ENCODE measurements around the gene NRXN3.

Gene NRXN3

GRCh38 chr14:79543348-79543747 is 1373.2 kb downstream of the NRXN3 start:
- in situ Hi-C loops (cut with MboI; ENCODE audit: low sequenced_read_pairs) = loop anchor here (25.0 kb wide), 1 partner anchor 581 kb away; no protein-coding TSS in a partner anchor

- in situ Hi-C loops (cut with MboI; ENCODE audit: low sequenced_read_pairs) = loop anchor here (25.0 kb wide), 1 partner anchor 582 kb away; no protein-coding TSS in a partner anchor
Observed at GRCh38 chr14:79543967-79544697, 1374.0 kb downstream of the NRXN3 start.

- in situ Hi-C loops (cut with MboI; ENCODE audit: low sequenced_read_pairs) = loop anchor here (25.0 kb wide), 1 partner anchor 582 kb away; no protein-coding TSS in a partner anchor
Observed at GRCh38 chr14:79544698-79545070, 1374.5 kb downstream of the NRXN3 start.

- in situ Hi-C loops (cut with MboI; ENCODE audit: low sequenced_read_pairs) = loop anchor here (25.0 kb wide), 1 partner anchor 587 kb away; no protein-coding TSS in a partner anchor
Observed at GRCh38 chr14:79548836-79549235, 1378.7 kb downstream of the NRXN3 start.

- in situ Hi-C loops (cut with MboI; ENCODE audit: low sequenced_read_pairs) = loop anchor here (25.0 kb wide), 1 partner anchor 587 kb away; no protein-coding TSS in a partner anchor
Observed at GRCh38 chr14:79549515-79549914, 1379.3 kb downstream of the NRXN3 start.

- in situ Hi-C loops (cut with MboI; ENCODE audit: low sequenced_read_pairs) = no loop called here
Observed at GRCh38 chr14:79551523-79551922, 1381.3 kb downstream of the NRXN3 start.

- in situ Hi-C loops (cut with MboI; ENCODE audit: low sequenced_read_pairs) = no loop called here
Observed at GRCh38 chr14:79552778-79553177, 1382.6 kb downstream of the NRXN3 start.

GRCh38 chr14:79554816-79555215 is 1384.6 kb downstream of the NRXN3 start:
- in situ Hi-C loops (cut with MboI; ENCODE audit: low sequenced_read_pairs) = no loop called here

- in situ Hi-C loops (cut with MboI; ENCODE audit: low sequenced_read_pairs) = no loop called here
Observed at GRCh38 chr14:79555429-79555828, 1385.3 kb downstream of the NRXN3 start.

GRCh38 chr14:79557309-79557708 is 1387.1 kb downstream of the NRXN3 start:
- in situ Hi-C loops (cut with MboI; ENCODE audit: low sequenced_read_pairs) = no loop called here

- in situ Hi-C loops (cut with MboI; ENCODE audit: low sequenced_read_pairs) = no loop called here
Observed at GRCh38 chr14:79562185-79562584, 1392.0 kb downstream of the NRXN3 start.

GRCh38 chr14:79564371-79564770 is 1394.2 kb downstream of the NRXN3 start:
- in situ Hi-C loops (cut with MboI; ENCODE audit: low sequenced_read_pairs) = no loop called here

- in situ Hi-C loops (cut with MboI; ENCODE audit: low sequenced_read_pairs) = no loop called here
Observed at GRCh38 chr14:79567306-79567705, 1397.1 kb downstream of the NRXN3 start.

- in situ Hi-C loops (cut with MboI; ENCODE audit: low sequenced_read_pairs) = no loop called here
Observed at GRCh38 chr14:79568594-79568993, 1398.4 kb downstream of the NRXN3 start.

GRCh38 chr14:79569072-79569471 is 1398.9 kb downstream of the NRXN3 start:
- in situ Hi-C loops (cut with MboI; ENCODE audit: low sequenced_read_pairs) = no loop called here

- in situ Hi-C loops (cut with MboI; ENCODE audit: low sequenced_read_pairs) = no loop called here
Observed at GRCh38 chr14:79570648-79571047, 1400.5 kb downstream of the NRXN3 start.

- in situ Hi-C loops (cut with MboI; ENCODE audit: low sequenced_read_pairs) = no loop called here
Observed at GRCh38 chr14:79571366-79571765, 1401.2 kb downstream of the NRXN3 start.

GRCh38 chr14:79573486-79573885 is 1403.3 kb downstream of the NRXN3 start:
- in situ Hi-C loops (cut with MboI; ENCODE audit: low sequenced_read_pairs) = no loop called here

GRCh38 chr14:79575032-79575431 is 1404.9 kb downstream of the NRXN3 start:
- in situ Hi-C loops (cut with MboI; ENCODE audit: low sequenced_read_pairs) = no loop called here

GRCh38 chr14:79576424-79576823 is 1406.3 kb downstream of the NRXN3 start:
- in situ Hi-C loops (cut with MboI; ENCODE audit: low sequenced_read_pairs) = no loop called here

- in situ Hi-C loops (cut with MboI; ENCODE audit: low sequenced_read_pairs) = no loop called here
Observed at GRCh38 chr14:79578470-79578869, 1408.3 kb downstream of the NRXN3 start.

- in situ Hi-C loops (cut with MboI; ENCODE audit: low sequenced_read_pairs) = no loop called here
Observed at GRCh38 chr14:79580414-79580813, 1410.2 kb downstream of the NRXN3 start.

- in situ Hi-C loops (cut with MboI; ENCODE audit: low sequenced_read_pairs) = no loop called here
Observed at GRCh38 chr14:79580906-79581305, 1410.7 kb downstream of the NRXN3 start.

Data from HL-60/S4 (cell line).